ENCODE data around the gene PRTG.
"Not testable (repeated sequence)": the region's sequence is repeated elsewhere in the genome, so short reads cannot be mapped to it uniquely, and the experiment has no call there.

DNA sequence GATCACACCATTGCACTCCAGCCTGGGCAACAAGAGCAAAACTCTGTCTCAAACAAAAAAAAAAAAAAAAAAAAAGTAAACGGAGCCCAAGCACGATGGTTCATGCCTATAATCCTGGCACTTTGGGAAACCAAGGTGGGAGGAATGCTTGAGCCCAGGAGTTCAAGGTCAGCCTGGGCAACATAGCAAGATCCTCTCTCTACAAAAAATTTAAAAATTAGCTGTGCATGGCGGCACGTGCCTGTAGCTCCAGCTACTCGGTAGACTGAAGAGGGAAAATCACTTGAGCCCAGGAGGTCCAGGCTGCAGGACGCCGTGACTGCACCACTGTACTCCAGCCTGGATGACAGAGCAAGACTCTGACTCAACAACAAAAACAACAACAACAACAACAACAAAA lies 9.5 kb downstream of the PRTG start:
- not testable (repeated sequence) for TF ChIP-seq POLR2AphosphoS5 (IDR thresholded peaks at IDR 0.05)
- TF ChIP-seq, protein P1, sequence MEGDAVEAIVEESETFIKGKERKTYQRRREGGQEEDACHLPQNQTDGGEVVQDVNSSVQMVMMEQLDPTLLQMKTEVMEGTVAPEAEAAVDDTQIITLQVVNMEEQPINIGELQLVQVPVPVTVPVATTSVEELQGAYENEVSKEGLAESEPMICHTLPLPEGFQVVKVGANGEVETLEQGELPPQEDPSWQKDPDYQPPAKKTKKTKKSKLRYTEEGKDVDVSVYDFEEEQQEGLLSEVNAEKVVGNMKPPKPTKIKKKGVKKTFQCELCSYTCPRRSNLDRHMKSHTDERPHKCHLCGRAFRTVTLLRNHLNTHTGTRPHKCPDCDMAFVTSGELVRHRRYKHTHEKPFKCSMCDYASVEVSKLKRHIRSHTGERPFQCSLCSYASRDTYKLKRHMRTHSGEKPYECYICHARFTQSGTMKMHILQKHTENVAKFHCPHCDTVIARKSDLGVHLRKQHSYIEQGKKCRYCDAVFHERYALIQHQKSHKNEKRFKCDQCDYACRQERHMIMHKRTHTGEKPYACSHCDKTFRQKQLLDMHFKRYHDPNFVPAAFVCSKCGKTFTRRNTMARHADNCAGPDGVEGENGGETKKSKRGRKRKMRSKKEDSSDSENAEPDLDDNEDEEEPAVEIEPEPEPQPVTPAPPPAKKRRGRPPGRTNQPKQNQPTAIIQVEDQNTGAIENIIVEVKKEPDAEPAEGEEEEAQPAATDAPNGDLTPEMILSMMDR (IDR thresholded peaks at IDR 0.05): not testable (repeated sequence)
